K562 (cell line): ENCODE results near the gene RTL10. TPM values are rescaled to one million over a fixed set of nuclear protein-coding genes. Genes with fewer than 3 reads are reported as not detected.

Source experiments
- CEBPZ ChIP-seq: fragments of 150-350 bp; IDR thresholded peaks from 2 replicates; pipeline ENCODE4 v1.6.1; 2014; ENCODE audit warnings: low read depth, mild to moderate bottlenecking, low read length, borderline replicate concordance
- E2F4 ChIP-seq: sonication (generic); formaldehyde crosslinking; IDR thresholded peaks from 2 replicates; pipeline ENCODE4 v1.8.0; 2022; ENCODE audit warnings: mild to moderate bottlenecking, low read depth, missing genetic modification reagents
- E2F8 ChIP-seq: fragments of 450-650 bp; IDR thresholded peaks from 2 replicates; pipeline ENCODE4 v1.7.1; 2018; ENCODE audit warnings: mild to moderate bottlenecking, low read depth; ENCODE audit not compliant: partially characterized antibody
- FOS ChIP-seq: IDR thresholded peaks from 3 replicates; pipeline ENCODE4 v1.6.1; 2011; ENCODE audit not compliant: insufficient read length; ENCODE audit errors: extremely low read depth
- FOXO4 ChIP-seq: fragments of 450-650 bp; formaldehyde crosslinking; IDR thresholded peaks from 2 replicates; pipeline ENCODE4 v1.4.0; 2020; ENCODE audit warnings: mild to moderate bottlenecking, moderate library complexity
- HNRNPH1 ChIP-seq: fragments of 200-400 bp; formaldehyde crosslinking; optimal IDR thresholded peaks from 2 replicates; pipeline ENCODE3; 2017; ENCODE audit warnings: low read depth, mild to moderate bottlenecking, low read length, moderate library complexity
- HOMEZ ChIP-seq: fragments of 250-450 bp; sonication (Bioruptor Pico); IDR thresholded peaks from 2 replicates; pipeline ENCODE4 v1.4.0; 2020; ENCODE audit warnings: mild to moderate bottlenecking, moderate library complexity
- MLLT1 ChIP-seq, 2 experiments: fragments of 450-650 bp; IDR thresholded peaks; 2 replicates each; pipeline ENCODE4 v1.6.1; 2016
- ZNF3 ChIP-seq: fragments of 250-450 bp; sonication (Bioruptor Pico); IDR thresholded peaks from 2 replicates; pipeline ENCODE4 v1.5.0; 2021; ENCODE audit warnings: mild to moderate bottlenecking, moderate library complexity
- ZNF583 ChIP-seq: fragments of 250-450 bp; sonication (Bioruptor Pico); IDR thresholded peaks from 2 replicates; pipeline ENCODE4 v1.4.0; 2020
- ZNF589 ChIP-seq: fragments of 200-800 bp; sonication (Bioruptor generic); IDR thresholded peaks from 2 replicates; pipeline ENCODE4 v1.6.1; 2016; ENCODE audit warnings: low read depth, missing genetic modification characterization, missing compliant biosample characterization
- polyA plus RNA-seq, 8 experiments: library from polyadenylated mRNA; depleted of rRNA in 4 of 8; stranded (reverse) in 5 of 8; unstranded in 3 of 8; fragments of >200 nt; fragmentation: Nextera tagmentation in 2 of 8; fragmentation: Illumina TruSeq in 1 of 8; extraction: Ambion mirVana in 2 of 8; extraction: Trizol in 1 of 8; gene quantifications; 2 replicates each; pipeline versions ENCODE4 v1.2.1 to v1.2.3, GENCODE V29; 2011 to 2014; ENCODE audit warnings: inconsistent platforms in 1 of 8, missing spikeins in 1 of 8
- total RNA-seq, 7 experiments: library from RNA; depleted of rRNA in 6 of 7; stranded (reverse); fragments of >200 nt in 6 of 7; fragmentation: Illumina TruSeq in 2 of 7; extraction: Trizol in 2 of 7; gene quantifications; 2 replicates each; pipeline versions ENCODE4 v1.2.1 to v1.2.3, GENCODE V29; 2011 to 2021; ENCODE audit warnings: low replicate concordance in 1 of 7

The RTL10 gene
- total and polyA plus RNA-seq, 9 of the 15 experiments (the other 6 are each of a cell fraction or from before 2014, with no cell fraction given), result 19.8 to 75.5 (median 32.5) TPM

- TF ChIP-seq E2F8 (no peak), HOMEZ (CRISPR knock-in tag) (no peak), HNRNPH1 (no peak), FOXO4 (no peak), FOS (no peak), E2F4 (CRISPR knock-in tag) (no peak), ZNF583 (CRISPR knock-in tag) (0 out of 2 replicates have a peak, but pooled peaks have one; percentile 21), MLLT1 (IDR thresholded peaks at IDR 0.05) (no peak), CEBPZ (no peak), ZNF3 (no peak), ZNF589 (no peak)
Measured at GRCh38 chr22:19885841-19886592, 31.3 kb upstream of the RTL10 start (continued).
